T-cell (primary cell): ENCODE results near the gene MYOM1. TPM values are rescaled to one million over a fixed set of nuclear protein-coding genes. Genes with fewer than 3 reads are reported as not detected.

Experiments used
- ATAC-seq, 4 experiments: fragments of 200-7000 bp in 3 of 4; fragments of 150-1000 bp in 1 of 4; cut with Tn5 transposase; replicated peaks in 1 of 4; 1 replicate in 3 of 4; 2 replicates in 1 of 4; pipeline ENCODE4 v1.10.0; 2021; ENCODE audit warnings: moderate library complexity in 3 of 4, mild to moderate bottlenecking in 2 of 4, moderate number of reproducible peaks in 1 of 4
- CTCF ChIA-PET, 2 donors: fragments of 300-600 bp; sonication (Branson Sonifier 250); formaldehyde crosslinking; loops; one replicate each; lab custom pipeline; 2022; ENCODE audit warnings: antibody characterized with exemption in 2 of 2; lab: Charles Lee
- POLR2A ChIA-PET, 2 donors: fragments of 300-600 bp; sonication (Branson Sonifier 250); formaldehyde crosslinking; loops; one replicate each; lab custom pipeline; 2022; ENCODE audit warnings: antibody characterized with exemption in 2 of 2; lab: Charles Lee
- DNase-seq, 35 experiments: peaks; one replicate each; pipeline versions ENCODE4 v3.0.0 to v3.0.0-alpha.2; 2013 to 2023
- H3K27ac ChIP-seq: one replicate; pipeline ENCODE4 v1.5.1; 2013; ENCODE audit warnings: low read length
- H3K27me3 ChIP-seq, 2 experiments: replicated peaks in 1 of 2; 1 replicate in 1 of 2; 2 replicates in 1 of 2; pipeline versions ENCODE4 v1.6.1 to v1.7.0; 2013; ENCODE audit warnings: low read length in 1 of 2, mixed read lengths in 1 of 2; ENCODE audit not compliant: control insufficient read depth in 2 of 2, insufficient read depth in 2 of 2; ENCODE audit errors: extremely low read depth in 1 of 2
- H3K36me3 ChIP-seq, 2 donors: 1 replicate in 1 of 2; 2 replicates in 1 of 2; pipeline versions ENCODE4 v1.6.1 to v1.7.0; 2013; ENCODE audit warnings: low read length in 1 of 2; ENCODE audit not compliant: control insufficient read depth in 2 of 2, insufficient read depth in 1 of 2; ENCODE audit errors: extremely low read depth in 1 of 2
- H3K4me1 ChIP-seq, 2 experiments: 1 replicate in 1 of 2; 2 replicates in 1 of 2; pipeline versions ENCODE4 v1.6.1 to v1.7.0; 2013; ENCODE audit warnings: low read length in 2 of 2, mixed read lengths in 1 of 2; ENCODE audit not compliant: insufficient read depth in 2 of 2, control insufficient read depth in 1 of 2; ENCODE audit errors: extremely low read depth in 1 of 2
- H3K4me3 ChIP-seq, 2 donors: 1 replicate in 1 of 2; 2 replicates in 1 of 2; pipeline versions ENCODE4 v1.5.1 to v1.7.0; 2013; ENCODE audit warnings: mild to moderate bottlenecking in 2 of 2, low read length in 1 of 2, moderate library complexity in 1 of 2; ENCODE audit not compliant: control insufficient read depth in 1 of 2; ENCODE audit errors: extremely low read depth in 1 of 2
- H3K9me3 ChIP-seq: 2 replicates; pipeline ENCODE4 v1.7.0; 2013
- H3K27ac Mint-ChIP-seq, 2 donors: one replicate each; pipeline ENCODE4 v1.8.0; 2020 to 2021; ENCODE audit warnings: mild to moderate bottlenecking in 2 of 2, mixed read lengths in 2 of 2
- H3K27me3 Mint-ChIP-seq, 2 donors: one replicate each; pipeline ENCODE4 v1.8.0; 2021 to 2022; ENCODE audit warnings: mixed read lengths in 2 of 2
- H3K36me3 Mint-ChIP-seq: one replicate; pipeline ENCODE4 v1.8.0; 2021; ENCODE audit warnings: mixed read lengths
- H3K4me1 Mint-ChIP-seq, 3 donors: one replicate each; pipeline ENCODE4 v1.8.0; 2020 to 2022; ENCODE audit warnings: mixed read lengths in 3 of 3, mild to moderate bottlenecking in 1 of 3
- H3K4me3 Mint-ChIP-seq, 3 donors: one replicate each; pipeline ENCODE4 v1.8.0; 2020 to 2022; ENCODE audit warnings: mild to moderate bottlenecking in 3 of 3, mixed read lengths in 3 of 3, moderate library complexity in 3 of 3
- H3K9me3 Mint-ChIP-seq, 3 donors: one replicate each; pipeline ENCODE4 v1.8.0; 2020 to 2022; ENCODE audit warnings: mixed read lengths in 3 of 3
- WGBS: methylation state at CpG from one replicate; pipeline ENCODE4 v1.1.5; 2013; ENCODE audit warnings: missing lambda C conversion rate; ENCODE audit not compliant: insufficient coverage; 5-methylcytosine and 5-hydroxymethylcytosine counted together
- total RNA-seq, 35 experiments: library from RNA in 6 of 35; stranded (reverse) in 6 of 35; fragments of 120-200 nt in 1 of 35; gene quantifications; one replicate each; pipeline versions ENCODE4 v1.2.1 to v1.2.4 and lab custom pipeline; 2013 to 2026

MYOM1 gene
- total RNA-seq, 5 donors from 2014 or later (not counting 1 experiment from before 2014, with no cell fraction given), result 0.98 to 7.0 (median 1.9) TPM

- Mint-ChIP-seq H3K9me3 (peaks cover 0 to 7% (median 5%) of the 10 kb centered on the region in 3 donors), H3K36me3 (peaks cover 7% of the 10 kb centered on the region), H3K27me3 (no peaks in the 10 kb centered on the region), H3K4me3 (no peak overlapping the region), H3K4me1 (peaks cover 4 to 9% (median 7%) of the 10 kb centered on the region in 3 donors), H3K27ac (no peak overlapping the region)
- no peak overlapping the region for H3K27ac ChIP-seq
- ATAC-seq, result no peak
- H3K27me3 ChIP-seq, result no peaks in the 10 kb centered on the region
- no peaks in the 10 kb centered on the region for H3K36me3 ChIP-seq
- ChIA-PET CTCF (interaction anchor here in 1 of 2 donors (0.5 kb wide), 1 partner anchor 597 kb away, joined by 3 read pairs; no protein-coding TSS in a partner anchor), POLR2A (no interaction called here)
- DNase-seq, result no peak
- peaks cover 0 to 4% of the 10 kb centered on the region in 2 experiments for H3K4me1 ChIP-seq
- H3K9me3 ChIP-seq, result no peaks in the 10 kb centered on the region
- 90% methylated on average over 4 of the region's 4 CpGs for whole genome bisulfite sequencing
- no peak overlapping the region for H3K4me3 ChIP-seq
Observed at GRCh38 chr18:3236470-3236869, 16.7 kb upstream of the MYOM1 start.

GRCh38 chr18:3235846-3236245 is 16.1 kb upstream of the MYOM1 start:
- 100% methylated on average over 1 of the region's 2 CpGs for WGBS
- Mint-ChIP-seq H3K36me3 (peaks cover 9% of the 10 kb centered on the region), H3K27ac (no peak overlapping the region)

GRCh38 chr18:3234457-3234856 is 14.7 kb upstream of the MYOM1 start:
- Mint-ChIP-seq H3K36me3 (peaks cover 7% of the 10 kb centered on the region), H3K9me3 (no peaks in the 10 kb centered on the region), H3K27ac (no peak overlapping the region), H3K4me3 (no peak overlapping the region), H3K27me3 (no peaks in the 10 kb centered on the region), H3K4me1 (peaks cover 4 to 7% (median 4%) of the 10 kb centered on the region in 3 donors)
- H3K4me1 ChIP-seq, result peaks cover 0 to 4% of the 10 kb centered on the region in 2 experiments
- H3K27me3 ChIP-seq, result no peaks in the 10 kb centered on the region
- H3K27ac ChIP-seq, result no peak overlapping the region
- DNase-seq (no peak), ATAC-seq (no peak)
- WGBS, result 23% methylated on average over 2 of the region's 5 CpGs
- POLR2A ChIA-PET, result interaction anchor here in 1 of 2 donors (0.7 kb wide), 1 partner anchor 59 kb away, joined by 6 read pairs; no protein-coding TSS in a partner anchor
- H3K36me3 ChIP-seq, result no peaks in the 10 kb centered on the region
- no peaks in the 10 kb centered on the region for H3K9me3 ChIP-seq
- CTCF ChIA-PET, result interaction anchor here in 1 of 2 donors (0.6 to 1.1 kb wide), 3 partner anchors 72 to 408 kb away, joined by 3 to 8 read pairs (median 3); no protein-coding TSS in a partner anchor
- H3K4me3 ChIP-seq, result no peak overlapping the region

More at GRCh38 chr18:3235846-3236245, 16.1 kb upstream of the MYOM1 start:
- POLR2A ChIA-PET, result no interaction called here
- H3K27ac ChIP-seq, result no peak overlapping the region
- Mint-ChIP-seq H3K4me3 (no peak overlapping the region), H3K4me1 (peaks cover 4 to 8% (median 7%) of the 10 kb centered on the region in 3 donors), H3K9me3 (peaks cover 0 to 4% (median 2%) of the 10 kb centered on the region in 3 donors), H3K27me3 (no peaks in the 10 kb centered on the region)
- no peaks in the 10 kb centered on the region for H3K9me3 ChIP-seq
- no peak for DNase-seq
- H3K36me3 ChIP-seq, result no peaks in the 10 kb centered on the region
- no peaks in the 10 kb centered on the region for H3K27me3 ChIP-seq
- CTCF ChIA-PET, result interaction anchor here in 1 of 2 donors (0.5 kb wide), 1 partner anchor 596 kb away, joined by 3 read pairs; no protein-coding TSS in a partner anchor
- peaks cover 0 to 4% of the 10 kb centered on the region in 2 experiments for H3K4me1 ChIP-seq
- no peak for ATAC-seq
- H3K4me3 ChIP-seq, result no peak overlapping the region

DNA sequence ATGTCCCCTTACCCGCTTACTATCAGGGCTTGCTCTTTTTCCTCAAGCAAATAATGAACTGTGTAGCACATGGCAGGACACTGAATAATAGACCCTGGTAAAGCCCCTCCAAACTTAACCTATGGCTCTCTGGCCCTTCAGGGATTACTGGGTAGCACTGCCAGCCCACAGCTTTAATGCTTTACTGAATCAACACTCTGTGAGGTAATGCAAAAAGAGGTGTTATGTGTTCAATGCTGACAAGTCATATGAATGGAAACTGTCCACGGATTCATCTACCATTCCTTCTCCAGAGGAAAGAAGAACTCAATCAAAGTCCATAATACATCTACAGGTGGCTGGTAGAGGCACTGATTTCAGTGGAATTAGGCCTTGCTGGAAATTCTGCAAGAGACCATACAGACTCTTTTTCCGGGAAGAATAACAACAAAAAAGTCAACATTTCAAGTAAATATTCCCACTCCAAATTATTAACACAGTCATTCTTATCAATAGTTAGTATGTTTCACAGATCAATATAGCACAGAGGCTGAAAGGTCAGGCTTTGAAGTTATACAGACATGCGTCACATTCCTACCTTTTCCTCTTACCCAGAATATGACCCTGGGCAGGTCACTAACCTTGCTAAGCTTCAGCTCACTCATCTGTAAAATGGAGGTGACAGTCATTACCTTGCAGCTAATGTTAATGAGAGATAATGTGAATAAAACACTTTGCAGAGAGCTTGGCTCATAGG is 13.8 kb upstream of the MYOM1 start:
- DNase-seq (no peak), ATAC-seq (no peak)
- H3K27ac Mint-ChIP-seq, result no peak overlapping the region
- ChIA-PET CTCF (interaction anchor here in 1 of 2 donors (1.1 kb wide), 1 partner anchor 239 kb away, joined by 3 read pairs; no protein-coding TSS in a partner anchor), POLR2A (no interaction called here)
- Histone ChIP-seq H3K4me1 (peaks cover 0 to 4% of the 10 kb centered on the region in 2 experiments), H3K9me3 (no peaks in the 10 kb centered on the region), H3K27ac (no peak overlapping the region), H3K27me3 (no peaks in the 10 kb centered on the region), H3K4me3 (no peak overlapping the region), H3K36me3 (no peaks in the 10 kb centered on the region)
- H3K27me3 Mint-ChIP-seq, result no peaks in the 10 kb centered on the region
- no peak overlapping the region for H3K4me3 Mint-ChIP-seq
- H3K4me1 Mint-ChIP-seq, result peaks cover 0 to 2% (median 0%) of the 10 kb centered on the region in 3 donors
- no peaks in the 10 kb centered on the region for H3K9me3 Mint-ChIP-seq
- WGBS, result 100% methylated on average over 1 of the region's 4 CpGs
- peaks cover 11% of the 10 kb centered on the region for H3K36me3 Mint-ChIP-seq

- POLR2A ChIA-PET, result no interaction called here
- ATAC-seq (no peak), DNase-seq (no peak)
- H3K27me3 ChIP-seq, result no peaks in the 10 kb centered on the region
- Mint-ChIP-seq H3K4me1 (no peaks in the 10 kb centered on the region), H3K36me3 (peaks cover 12% of the 10 kb centered on the region), H3K4me3 (no peak overlapping the region), H3K9me3 (no peaks in the 10 kb centered on the region), H3K27me3 (no peaks in the 10 kb centered on the region), H3K27ac (no peak overlapping the region)
- H3K9me3 ChIP-seq, result no peaks in the 10 kb centered on the region
- no CpG with 5 or more reads among the region's 1 CpG for WGBS
- H3K4me1 ChIP-seq, result peaks cover 0 to 4% of the 10 kb centered on the region in 2 experiments
- H3K36me3 ChIP-seq, result no peaks in the 10 kb centered on the region
- H3K27ac ChIP-seq, result no peak overlapping the region
- CTCF ChIA-PET, result no interaction called here
- no peak overlapping the region for H3K4me3 ChIP-seq
Observed at GRCh38 chr18:3233004-3233403, 13.2 kb upstream of the MYOM1 start.

- H3K27me3 ChIP-seq, result no peaks in the 10 kb centered on the region
- no peaks in the 10 kb centered on the region for H3K36me3 ChIP-seq
- no peaks in the 10 kb centered on the region for H3K9me3 ChIP-seq
- 90% methylated on average over 3 of the region's 9 CpGs for WGBS
- no peaks in the 10 kb centered on the region for H3K27me3 Mint-ChIP-seq
- peaks cover 15% of the 10 kb centered on the region for H3K36me3 Mint-ChIP-seq
- H3K4me3 ChIP-seq, result no peak overlapping the region
- H3K4me3 Mint-ChIP-seq, result no peak overlapping the region
- no peak for DNase-seq
- POLR2A ChIA-PET, result no interaction called here
- peaks cover 0 to 5% (median 0%) of the 10 kb centered on the region in 3 donors for H3K4me1 Mint-ChIP-seq
- no peak overlapping the region for H3K27ac Mint-ChIP-seq
- no peak overlapping the region for H3K27ac ChIP-seq
- no peak for ATAC-seq
- peaks cover 0 to 4% of the 10 kb centered on the region in 2 experiments for H3K4me1 ChIP-seq
- H3K9me3 Mint-ChIP-seq, result no peaks in the 10 kb centered on the region
- CTCF ChIA-PET, result interaction anchor here in 1 of 2 donors (1.0 kb wide), 1 partner anchor 102 kb away, joined by 4 read pairs; no protein-coding TSS in a partner anchor
Observed at GRCh38 chr18:3230401-3231334, 10.9 kb upstream of the MYOM1 start.
